Smooth muscle cell of bladder (primary cell): Measurements from ENCODE around the gene MACROH2A1. TPM values are rescaled to one million over a fixed set of nuclear protein-coding genes. Genes with fewer than 3 reads are reported as not detected.

ENCODE experiments used
- total RNA-seq: library from RNA; depleted of rRNA; stranded (reverse); fragments of >200 nt; gene quantifications from 2 replicates; pipeline ENCODE4 v1.2.3, GENCODE V29; 2014

Gene MACROH2A1
- 118 and 162 TPM in 2 replicates for total RNA-seq

GRCh38 chr5:135398855-135399793 is at the start of gene MACROH2A1:
Gene MACROH2A1 (minus strand): TSS chr5:135399231. CDS start chr5:135389093, 10,138 bp downstream.

GRCh38 chr5:135447298-135447929 is 48.4 kb upstream of the MACROH2A1 start, which contains the start of gene DCANP1:
Gene DCANP1 (minus strand): TSS chr5:135447348. CDS start chr5:135447108, 240 bp downstream.

Other genes with a start within 250 kb of the MACROH2A1 start
- not detected in 2 replicates for gene DCANP1, start 48.1 kb upstream of the MACROH2A1 start, total RNA-seq
- gene TIFAB, start 53.1 kb upstream of the MACROH2A1 start, total RNA-seq: not detected in 2 replicates
- gene NEUROG1, start 136.7 kb upstream of the MACROH2A1 start, total RNA-seq: not detected in 2 replicates
- 0.14 and 0.37 TPM in 2 replicates for gene CXCL14, start 179.8 kb upstream of the MACROH2A1 start, total RNA-seq